Gastrocnemius medialis (tissue), 4 donors: ENCODE measurements around the gene EMC8.

Source experiments
- CTCF ChIP-seq, 5 experiments: fragments of 450-650 bp in 3 of 5; fragments of 200-600 bp in 2 of 5; sonication (generic) in 2 of 5; IDR thresholded peaks in 4 of 5; conservative IDR thresholded peaks in 1 of 5; 1 replicate in 4 of 5; 2 replicates in 1 of 5; pipeline ENCODE4 v1.5.1; 2016 to 2019; ENCODE audit warnings: antibody characterized with exemption in 5 of 5, mild to moderate bottlenecking in 3 of 5, moderate library complexity in 3 of 5
- POLR2A ChIP-seq, 2 donors: fragments of 450-650 bp; IDR thresholded peaks; one replicate each; pipeline ENCODE4 v1.6.1; 2017; ENCODE audit warnings: antibody characterized with exemption in 2 of 2, mild to moderate bottlenecking in 2 of 2, moderate library complexity in 2 of 2

- TF ChIP-seq CTCF (IDR thresholded peaks at IDR 0.05 in 4 of 5, conservative IDR thresholded peaks at IDR 0.05 in 1 of 5) (no peak), POLR2A (IDR thresholded peaks at IDR 0.05) (no peak)
Observed at GRCh38 chr16:85842848-85843247, 43.5 kb upstream of the EMC8 start.
